SW 1271 (cell line): ENCODE measurements around the gene GSTA3.
"Not testable (repeated sequence)": the region's sequence is repeated elsewhere in the genome, so short reads cannot be mapped to it uniquely, and the experiment has no call there.

Source experiments
- DNase-seq, 2 experiments: peaks; one replicate each; lab custom pipeline; 2025; lab: John Stamatoyannopoulos, UW

The GSTA3 gene

DNA sequence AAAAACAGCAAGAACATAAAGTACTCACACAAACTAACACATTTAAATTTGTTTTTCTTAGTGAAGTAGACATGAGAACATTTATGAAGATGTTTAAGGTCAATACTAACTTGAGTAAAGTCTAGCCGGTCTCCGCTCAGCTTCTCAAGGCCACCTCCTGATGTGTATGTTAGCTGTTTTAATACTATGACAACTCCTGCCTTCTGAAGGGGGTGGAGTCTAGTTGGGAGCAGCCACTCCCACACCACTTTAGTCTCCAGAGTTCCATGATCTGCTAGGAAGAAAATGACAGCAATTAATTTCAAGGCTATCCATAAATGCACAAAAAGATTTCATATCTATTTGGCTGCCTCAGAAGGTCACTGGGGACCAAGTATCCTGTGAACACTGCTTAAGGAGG lies at the start of gene GSTA3:
Gene GSTA3, minus strand, starts transcription at position 168 of the 400 bp plus-strand sequence. CDS start 3,864 bp downstream, outside the sequence.
- no peak for DNase-seq

DNA sequence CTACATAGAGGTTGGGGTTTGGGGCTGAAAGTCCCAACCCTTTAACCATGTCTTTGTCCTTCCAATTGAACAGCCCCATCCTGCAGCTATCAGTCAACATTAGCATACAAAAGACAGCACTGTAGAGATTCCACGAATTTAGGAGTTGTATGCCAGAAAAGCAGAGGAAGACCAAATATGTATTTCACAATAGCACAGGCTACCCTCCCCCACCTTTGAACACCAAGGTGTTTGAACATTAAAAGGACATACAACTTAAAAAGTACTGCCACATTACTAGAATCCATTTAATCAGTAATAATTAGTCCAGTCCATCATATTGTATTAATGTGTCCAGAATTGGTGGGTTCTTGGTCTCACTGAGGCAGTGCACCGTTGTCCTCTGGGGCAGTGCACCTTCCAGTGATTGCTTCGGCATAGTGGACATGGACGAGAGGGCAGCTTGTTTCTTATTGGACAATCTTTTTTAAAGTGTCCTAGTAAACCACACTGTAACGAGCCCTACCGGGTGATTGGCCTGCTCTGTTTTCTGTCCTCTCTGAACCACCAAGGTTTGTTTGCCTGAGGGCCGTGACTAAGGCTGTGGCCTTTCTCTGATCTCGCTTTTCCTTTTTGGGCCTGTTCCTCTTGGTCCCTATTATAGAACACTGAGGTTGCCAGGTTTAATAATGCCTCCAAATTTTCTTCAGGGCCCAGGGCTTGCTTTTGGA lies 49.2 kb upstream of the GSTA3 start:
- DNase-seq = no peak

DNA sequence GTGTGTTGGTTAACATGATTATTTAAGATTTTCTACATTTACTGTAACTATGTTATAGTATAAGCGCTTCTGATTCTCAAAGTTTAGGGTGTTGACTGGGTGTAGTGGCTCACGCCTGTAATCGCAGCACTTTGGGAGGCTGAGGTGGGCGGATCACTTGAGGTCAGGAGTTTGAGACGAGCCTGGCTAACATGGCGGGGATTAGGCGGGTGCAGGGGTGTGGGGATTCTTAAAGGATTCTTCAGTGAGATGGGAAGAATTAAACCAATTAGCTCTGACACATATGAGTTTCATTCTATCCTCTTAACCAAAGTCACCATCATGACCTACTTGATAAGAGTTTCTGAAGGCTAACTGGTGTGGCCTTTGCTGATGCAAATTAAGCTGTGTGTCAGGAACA lies 46.4 kb upstream of the GSTA3 start:
- DNase-seq = no peak

DNA sequence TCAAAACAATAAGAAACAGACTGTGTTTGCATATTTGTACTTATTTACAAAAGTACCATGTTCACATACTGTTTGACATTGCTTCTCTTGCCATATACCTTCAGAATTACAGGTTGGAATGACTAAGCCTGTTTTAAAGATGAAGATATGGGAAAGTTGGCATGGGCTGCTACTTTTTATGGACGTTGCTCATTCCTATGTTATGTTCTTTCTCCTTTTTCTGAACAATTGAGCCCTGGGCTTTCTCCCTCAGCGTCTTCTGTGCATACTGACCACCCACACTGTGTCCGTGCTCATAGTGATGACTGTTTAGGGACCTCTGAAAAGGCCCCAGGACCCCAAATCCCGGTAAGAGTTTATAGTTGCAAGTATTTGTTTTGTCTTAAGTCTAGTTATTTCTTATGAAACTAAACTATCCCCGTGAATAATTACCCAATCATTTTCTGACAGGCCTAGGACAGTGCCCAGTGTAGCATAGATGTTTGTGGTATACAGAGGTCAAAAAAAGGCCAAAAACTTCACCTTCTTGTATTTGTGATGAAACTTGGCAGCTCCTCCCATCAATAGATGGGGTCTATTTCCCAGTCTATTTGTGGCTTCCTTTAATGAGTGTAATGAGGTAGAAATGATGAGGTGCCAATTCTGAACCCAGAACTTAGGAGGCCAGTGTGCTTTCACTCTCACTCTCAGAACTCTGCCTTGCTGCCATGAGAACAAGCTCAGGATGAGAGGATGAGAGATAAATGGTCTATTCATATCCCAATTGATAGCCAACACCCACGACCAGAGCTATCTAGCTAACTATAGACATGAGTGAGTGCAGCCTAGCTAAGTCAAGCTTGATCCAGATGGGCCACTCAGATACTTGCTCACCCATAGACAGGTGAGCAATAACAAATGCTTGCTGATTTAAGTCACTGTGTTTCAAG lies 44.7 kb upstream of the GSTA3 start:
- no peak for DNase-seq

DNA sequence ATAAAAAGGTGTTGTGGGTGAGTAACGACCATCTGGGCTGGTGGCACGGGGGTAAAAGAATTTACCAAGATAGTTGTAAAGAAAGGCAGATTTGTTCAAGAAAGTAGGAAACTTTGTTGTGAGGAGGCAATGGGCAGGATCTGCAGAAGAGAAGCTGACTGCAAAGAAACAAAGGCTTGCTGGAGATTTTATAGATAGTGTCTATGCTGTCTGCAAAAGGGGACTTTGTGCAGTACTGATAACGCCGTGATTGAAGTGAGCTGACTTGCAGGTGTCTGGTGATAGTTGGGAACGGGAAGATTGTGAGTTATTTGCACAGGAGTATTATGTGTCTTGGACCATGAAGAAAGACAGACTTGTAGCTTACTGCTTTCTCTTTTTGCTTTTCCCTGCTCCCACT lies 36.8 kb upstream of the GSTA3 start:
- no peak for DNase-seq

DNA sequence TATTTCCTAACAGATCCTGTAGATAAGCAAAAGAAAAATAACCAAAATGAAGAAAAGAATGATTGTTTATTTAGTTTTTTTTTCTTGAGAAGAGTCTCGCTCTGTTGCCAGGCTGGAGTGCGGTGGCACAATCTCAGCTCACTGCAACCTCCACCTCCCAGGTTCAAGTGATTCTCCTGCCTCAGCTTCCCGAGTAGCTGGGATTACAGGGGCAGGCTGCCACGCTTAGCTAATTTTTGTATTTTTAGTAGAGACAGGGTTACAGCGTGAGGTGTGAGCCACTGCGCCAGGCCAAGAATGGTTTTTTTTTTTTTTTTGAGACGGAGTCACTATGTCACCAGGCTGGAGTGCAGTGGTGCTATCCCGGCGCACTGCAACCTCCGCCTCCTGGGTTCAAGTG lies 33.3 kb upstream of the GSTA3 start:
- not testable (repeated sequence) for DNase-seq

DNA sequence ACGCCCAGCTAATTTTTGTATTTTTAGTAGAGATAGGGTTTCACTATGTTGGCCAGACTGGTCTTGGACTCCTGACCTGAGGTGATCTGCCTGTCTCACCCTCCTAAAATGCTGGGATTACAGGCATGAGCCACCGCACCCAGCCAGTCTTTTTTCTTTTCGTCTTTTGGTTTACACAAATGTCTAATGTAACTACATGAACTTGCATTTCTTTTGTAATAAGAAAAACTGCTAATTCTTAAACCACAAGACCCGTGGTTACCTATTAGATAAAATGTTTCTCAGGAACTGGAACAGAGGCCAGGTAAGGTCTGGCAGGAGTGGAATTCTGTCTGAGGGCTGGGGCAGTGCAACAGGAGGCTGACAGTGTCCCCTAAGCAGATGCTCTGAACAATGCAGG lies 32.7 kb upstream of the GSTA3 start:
- no peak for DNase-seq

DNA sequence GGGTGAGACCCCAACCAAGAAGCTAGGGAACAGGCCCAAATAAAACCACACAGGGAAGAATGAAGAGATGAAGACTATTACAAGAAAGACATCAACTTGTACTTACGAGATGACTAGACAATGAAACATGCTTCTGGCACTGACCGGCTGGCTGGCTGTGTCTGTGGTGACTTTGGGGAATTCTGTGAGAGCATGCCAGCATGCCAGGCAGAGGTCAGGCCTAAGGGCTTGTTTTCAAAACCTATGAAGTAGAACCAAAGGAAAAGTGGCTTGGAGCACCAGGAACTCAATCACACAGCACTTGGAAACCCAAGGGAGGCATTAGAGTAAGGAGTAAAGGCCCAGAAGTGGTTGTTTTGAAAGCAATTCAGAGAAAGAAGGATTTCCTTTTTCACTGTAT lies 28.4 kb upstream of the GSTA3 start:
- DNase-seq = no peak

DNA sequence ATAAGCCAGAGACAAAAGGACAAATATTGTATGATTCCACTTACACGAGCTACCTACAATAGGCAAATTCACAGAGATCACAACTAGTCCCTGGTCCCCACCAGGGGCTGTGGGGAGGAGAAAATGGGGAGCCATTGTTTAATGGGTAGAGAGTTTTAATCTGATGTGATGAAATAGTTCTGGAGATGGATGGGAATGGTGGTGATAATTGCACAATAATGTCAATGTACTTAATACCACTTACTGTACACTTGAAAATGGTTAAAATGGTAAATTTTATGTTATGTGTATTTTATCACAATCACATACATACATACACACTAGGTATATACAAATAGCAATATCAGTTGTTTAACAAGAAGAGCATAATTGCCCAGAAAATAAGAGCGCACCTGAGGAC lies 24.3 kb upstream of the GSTA3 start:
- DNase-seq = no peak

DNA sequence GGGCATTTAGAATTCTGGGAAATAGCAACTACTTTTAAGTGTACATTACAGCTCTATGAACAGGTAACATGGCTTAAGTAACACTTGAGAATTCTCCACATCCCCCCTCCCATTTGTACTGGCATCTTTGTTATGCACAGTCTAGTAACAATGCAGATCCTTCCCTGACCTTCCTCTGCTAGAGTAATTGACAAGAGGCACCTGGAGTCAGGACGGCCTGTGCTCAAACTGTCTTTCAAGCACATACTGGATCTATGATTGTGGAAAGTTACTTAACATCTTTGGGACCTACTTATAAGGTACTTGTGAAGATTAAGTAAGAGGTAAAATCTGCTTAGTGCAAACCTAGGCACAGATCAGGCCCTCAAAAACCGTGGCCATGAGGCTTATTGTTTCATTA lies 21.9 kb upstream of the GSTA3 start:
- DNase-seq = no peak

DNA sequence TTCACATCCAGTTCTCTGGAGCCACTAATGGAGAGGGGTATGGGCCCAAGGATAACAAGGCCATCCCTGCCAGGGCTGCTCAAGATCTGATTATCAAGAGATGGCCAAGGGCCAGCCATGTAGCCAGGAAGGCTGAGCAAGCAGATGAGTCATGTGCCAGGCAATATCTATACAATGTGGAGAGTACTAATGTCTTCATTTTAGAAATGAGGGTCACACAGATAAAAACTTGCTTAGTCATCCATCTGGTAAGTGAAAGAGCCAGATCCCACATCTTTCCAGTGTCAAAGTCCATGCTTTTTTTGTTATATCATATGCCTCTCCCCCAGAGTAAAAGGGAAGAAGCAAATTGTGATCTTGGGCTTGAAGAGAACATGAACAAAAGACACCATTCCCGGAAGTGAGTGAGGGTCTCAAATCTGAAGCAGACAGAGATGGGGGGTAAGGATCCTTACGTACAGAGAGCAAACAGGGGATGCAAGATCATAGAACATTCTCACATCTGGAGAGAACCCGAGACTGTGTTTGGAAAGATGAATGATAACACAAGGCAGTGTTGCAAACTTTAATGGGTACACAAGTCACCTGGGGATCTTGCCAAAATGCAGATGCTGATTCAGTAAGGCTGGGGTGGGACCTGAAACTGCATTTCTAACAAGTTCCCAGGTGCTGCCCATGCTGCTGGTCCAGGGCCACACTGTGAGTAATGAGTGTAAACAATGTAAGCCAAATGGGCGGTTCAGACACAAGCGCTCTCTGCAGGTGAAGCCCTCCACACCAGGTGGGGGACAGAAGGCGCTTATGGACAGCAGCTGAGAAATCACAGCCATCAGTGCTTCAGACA lies 20.0 kb upstream of the GSTA3 start:
- DNase-seq = peak; percentile 2 to 66

DNA sequence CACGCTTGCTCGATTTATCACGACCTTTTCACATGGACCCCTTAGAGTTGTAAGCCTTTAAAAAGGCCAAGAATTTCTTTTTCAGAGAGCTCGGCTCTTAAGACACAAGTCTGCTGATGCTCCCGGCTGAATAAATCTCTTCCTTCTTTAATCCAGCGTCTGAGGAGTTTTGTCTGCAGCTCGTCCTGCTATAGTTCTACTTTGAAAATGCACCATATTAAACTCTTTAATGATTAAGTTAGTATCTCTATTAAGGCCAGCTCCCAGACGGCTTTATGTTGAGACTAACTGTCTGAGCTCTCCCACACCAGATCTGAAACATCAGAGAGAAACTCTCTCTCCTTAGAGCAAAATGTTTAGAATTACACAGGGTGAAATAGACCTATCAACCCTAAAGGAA lies 18.0 kb upstream of the GSTA3 start:
- DNase-seq = no peak

DNA sequence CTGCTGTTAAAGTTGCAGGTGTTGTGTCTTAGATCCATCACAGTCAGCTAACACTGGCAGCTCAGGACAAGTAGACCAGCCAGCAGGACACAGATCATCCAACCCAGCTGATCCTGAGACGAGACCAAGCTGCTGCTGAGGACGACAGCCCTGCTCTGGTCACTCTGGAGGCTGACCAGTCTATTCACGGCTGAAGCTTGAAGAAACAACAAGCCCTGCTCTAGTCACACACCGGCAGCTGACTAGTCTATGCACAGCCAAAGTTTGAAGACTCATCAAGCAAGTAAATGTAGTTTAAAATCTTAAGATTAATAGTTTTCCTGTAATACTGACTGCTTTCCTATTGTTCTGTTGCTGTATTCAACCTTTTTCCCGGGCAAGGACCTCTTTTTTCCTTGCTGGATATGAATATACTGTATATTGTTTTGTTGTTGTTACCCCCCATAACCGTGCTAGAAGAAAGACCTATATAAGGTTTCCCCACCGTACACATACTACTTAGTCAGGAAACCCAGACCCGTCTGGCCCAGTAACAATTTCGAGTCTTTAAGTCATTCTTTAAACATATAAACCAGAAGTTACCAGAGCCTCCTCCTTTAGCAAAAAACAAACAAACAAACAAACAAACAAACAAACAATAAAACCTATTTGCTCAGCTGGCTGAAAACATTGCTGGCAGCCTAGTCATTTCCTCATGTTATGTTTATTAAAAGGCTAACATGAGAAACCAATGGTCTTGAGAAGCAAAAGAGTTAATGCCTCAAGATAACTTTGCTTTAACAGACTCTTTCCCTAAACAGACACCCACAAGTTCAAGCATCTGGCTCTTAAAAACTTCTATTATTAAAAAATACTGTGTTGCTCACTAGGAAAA lies 16.7 kb upstream of the GSTA3 start:
- no peak for DNase-seq

DNA sequence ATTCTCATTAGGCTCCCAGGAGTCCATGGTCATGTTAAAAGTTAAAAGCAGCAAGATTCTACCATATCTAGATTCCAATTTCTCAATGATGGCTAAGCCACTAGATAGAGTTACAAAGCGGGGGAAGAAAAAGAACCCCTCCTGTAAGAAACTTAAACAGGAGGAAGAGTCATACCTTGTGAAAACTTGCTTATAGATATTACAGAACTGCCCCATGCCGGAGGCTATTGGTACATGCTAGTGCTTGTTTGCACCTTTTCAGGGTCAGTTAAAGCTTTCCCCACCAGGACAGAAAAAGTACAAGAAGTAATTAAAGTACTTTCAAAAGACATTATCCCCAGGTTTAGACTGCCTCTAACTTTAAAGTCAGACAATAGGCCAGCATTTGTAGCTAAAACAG lies 15.5 kb upstream of the GSTA3 start:
- DNase-seq = no peak

DNA sequence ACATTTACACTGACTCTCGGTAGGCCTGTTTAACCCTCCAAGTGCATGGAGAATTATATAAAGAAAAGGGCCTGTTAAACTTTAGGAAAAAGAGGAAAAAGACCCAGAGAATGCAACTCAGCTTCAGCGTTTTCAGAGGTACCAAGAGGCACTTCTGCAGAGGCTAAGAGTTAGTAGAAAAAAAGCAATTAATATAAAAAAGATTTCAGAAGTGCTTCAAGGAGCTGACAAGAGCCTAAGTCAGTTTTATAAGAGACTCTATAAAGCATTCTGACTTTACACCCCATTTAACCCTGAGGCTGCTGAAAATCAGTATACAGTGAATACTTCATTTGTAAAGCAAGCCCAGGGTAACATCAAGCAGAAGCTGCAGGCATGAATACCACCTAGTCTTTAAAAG lies 14.2 kb upstream of the GSTA3 start:
- not testable (repeated sequence) for DNase-seq

DNA sequence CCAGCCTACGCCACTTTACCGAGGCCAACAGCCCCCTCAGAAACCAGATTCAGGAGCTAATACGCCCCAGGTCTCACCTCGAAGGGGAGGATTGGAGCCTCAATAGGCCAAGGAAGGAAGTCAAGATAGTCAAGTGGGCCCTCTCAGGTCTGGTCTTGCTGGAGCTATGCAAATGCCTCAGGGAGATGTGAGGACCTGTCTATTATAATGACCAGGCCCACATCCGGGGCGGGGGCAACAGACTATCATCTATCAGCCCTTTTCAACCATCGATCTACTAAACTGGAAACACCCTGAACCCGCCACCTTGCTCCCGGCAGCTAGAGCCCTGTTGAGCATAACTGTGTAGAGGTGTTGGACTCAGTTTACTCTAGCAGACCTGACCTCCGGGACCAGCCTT lies 12.7 kb upstream of the GSTA3 start:
- DNase-seq = no peak

DNA sequence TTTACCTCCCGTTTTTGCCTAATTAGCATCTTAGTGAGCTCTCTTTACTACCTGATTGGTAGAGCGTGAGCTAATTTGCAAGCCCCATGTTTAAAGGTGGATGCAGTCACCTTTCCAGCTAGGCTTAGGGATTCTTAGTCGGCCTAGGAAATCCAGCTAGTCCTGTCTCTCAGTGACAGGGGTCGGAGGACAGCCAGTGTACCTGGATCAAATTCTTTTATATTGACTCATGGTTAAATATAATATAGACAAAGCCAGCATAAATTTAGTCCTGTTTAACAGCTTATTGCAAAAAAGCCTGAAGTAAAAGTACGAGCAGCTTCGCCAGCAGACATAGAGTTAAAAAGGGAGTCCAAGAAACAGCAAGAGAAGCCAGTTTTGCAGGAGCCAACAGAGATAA lies 12.2 kb upstream of the GSTA3 start:
- no peak for DNase-seq

DNA sequence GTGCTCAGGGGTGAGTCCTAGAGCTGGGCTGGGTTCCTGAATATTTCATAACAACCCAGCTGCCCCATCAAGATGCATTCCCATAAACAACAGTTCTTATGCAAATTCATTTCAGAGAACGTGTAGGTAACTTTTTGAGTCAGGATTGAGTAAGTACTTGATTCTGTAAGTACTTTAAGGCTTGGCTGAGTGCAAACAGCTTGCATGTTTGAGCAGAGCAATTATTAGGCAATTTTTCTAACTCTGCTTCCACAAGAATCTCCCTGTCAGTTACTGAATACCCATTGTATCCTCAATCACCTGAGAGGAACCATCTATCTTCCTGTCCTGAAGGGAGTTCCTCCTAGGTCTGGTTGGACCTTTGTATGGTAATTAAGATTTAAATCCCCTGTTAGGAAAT lies 10.0 kb upstream of the GSTA3 start:
- not testable (repeated sequence) for DNase-seq

DNA sequence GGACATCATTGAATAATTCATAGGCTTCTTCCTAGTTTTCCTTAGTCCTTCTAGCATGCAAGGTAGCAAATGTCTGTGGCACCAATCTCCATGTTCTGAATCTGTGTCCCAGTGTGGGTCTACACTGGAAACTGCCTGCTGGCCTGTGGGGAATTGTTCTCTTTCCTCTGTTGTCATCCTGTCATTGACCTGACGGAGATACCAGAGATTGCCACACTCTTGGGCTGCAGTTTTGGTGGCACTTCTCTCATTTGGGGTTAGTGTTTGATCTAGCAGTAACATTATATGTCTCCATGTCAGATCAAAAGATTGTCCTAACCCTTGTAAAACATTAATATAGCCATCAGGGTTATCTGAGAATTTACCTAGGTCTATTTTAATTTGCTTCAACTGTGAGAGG lies 9.3 kb upstream of the GSTA3 start:
- not testable (repeated sequence) for DNase-seq

DNA sequence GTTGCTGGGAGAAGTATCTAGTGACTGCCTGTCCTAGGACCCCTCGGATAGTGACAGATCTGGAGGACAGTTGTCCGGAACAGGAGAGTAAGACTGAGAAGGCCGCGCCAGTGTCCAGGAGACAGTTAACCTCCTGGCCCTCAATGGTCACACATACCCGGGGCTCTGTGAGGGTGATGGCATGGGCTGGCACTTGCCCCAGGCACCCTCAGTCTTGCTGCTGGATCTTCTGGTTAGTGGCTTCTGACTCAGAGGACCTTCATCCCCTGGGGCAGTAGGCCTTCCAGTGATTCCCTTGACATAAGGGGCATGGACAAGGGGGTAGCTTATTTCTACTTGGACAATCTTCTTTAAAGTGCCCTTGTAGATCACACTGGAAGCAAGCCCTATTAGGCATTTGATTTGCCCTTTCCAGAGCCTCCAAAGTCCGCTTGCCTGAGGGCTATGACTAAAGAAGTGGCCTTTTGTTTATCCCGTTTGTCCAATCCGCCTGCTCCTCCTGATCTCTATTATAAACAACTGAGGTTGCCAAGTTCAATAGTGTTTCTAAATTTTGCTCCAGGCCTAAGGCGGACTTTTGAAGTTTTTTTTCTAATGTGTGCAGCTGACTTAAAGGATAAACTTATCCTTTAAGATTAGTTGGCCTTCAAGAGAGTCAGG lies 8.7 kb upstream of the GSTA3 start:
- DNase-seq = not testable (repeated sequence)

DNA sequence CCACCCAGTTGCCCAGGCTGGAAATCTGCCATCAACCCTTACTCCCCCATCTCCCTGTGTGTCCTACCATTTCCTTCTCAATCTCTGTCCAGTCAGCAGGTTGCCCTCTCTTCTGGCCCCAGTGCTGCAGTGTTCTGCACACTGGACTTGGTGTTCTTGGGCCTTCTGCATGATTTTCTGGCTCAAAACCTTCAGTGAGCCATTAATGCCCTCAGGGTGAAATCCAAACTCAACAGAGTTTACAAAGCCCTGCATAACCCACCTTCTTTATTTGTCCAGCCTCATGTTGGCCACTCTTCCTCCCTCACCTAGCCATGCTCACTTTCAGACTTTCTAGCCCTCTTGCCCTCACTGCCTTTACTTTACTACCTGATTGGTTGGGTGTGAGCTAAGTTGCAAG lies 5.0 kb upstream of the GSTA3 start:
- no peak for DNase-seq
